Measurements from ENCODE around the gene CFB.
"Not testable (repeated sequence)": the region's sequence is repeated elsewhere in the genome, so short reads cannot be mapped to it uniquely, and the experiment has no call there.

The CFB gene

DNA sequence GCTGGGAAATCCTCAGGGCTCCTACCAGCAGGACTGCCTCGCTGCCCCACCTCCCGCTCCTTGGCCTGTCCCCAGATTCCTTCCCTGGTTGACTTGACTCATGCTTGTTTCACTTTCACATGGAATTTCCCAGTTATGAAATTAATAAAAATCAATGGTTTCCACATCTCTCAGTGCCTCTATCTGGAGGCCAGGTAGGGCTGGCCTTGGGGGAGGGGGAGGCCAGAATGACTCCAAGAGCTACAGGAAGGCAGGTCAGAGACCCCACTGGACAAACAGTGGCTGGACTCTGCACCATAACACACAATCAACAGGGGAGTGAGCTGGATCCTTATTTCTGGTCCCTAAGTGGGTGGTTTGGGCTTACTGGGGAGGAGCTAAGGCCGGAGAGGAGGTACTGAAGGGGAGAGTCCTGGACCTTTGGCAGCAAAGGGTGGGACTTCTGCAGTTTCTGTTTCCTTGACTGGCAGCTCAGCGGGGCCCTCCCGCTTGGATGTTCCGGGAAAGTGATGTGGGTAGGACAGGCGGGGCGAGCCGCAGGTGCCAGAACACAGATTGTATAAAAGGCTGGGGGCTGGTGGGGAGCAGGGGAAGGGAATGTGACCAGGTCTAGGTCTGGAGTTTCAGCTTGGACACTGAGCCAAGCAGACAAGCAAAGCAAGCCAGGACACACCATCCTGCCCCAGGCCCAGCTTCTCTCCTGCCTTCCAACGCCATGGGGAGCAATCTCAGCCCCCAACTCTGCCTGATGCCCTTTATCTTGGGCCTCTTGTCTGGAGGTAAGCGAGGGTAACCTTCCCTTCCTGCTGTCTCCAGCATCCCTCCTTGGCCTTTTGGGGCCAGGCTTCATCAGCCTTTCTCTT lies at the start of gene CFB:
Gene CFB (plus strand): TSS at position 589 of the 863 bp plus-strand sequence. CDS start 127 bp downstream, at position 716.
- DNase-seq, result no peak

DNA sequence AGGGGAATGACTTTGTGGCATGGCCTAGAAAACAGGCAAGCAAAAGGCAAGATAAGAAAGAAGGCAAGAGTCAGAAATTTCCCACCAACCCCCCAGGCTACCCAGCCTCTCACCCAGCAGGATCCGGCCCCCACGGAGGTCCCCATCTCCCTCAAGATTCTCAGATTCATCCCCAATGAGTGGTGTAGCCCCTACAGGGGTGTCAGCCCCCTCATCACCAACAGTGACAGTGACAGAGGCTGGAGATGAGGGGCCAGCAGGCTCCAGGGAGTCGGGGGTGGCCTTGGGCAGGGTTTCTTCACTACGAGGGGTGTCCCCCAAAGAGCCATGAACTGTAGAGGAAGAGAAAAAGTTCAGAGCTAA lies 49.4 kb upstream of the CFB start:
- no peak for DNase-seq

DNA sequence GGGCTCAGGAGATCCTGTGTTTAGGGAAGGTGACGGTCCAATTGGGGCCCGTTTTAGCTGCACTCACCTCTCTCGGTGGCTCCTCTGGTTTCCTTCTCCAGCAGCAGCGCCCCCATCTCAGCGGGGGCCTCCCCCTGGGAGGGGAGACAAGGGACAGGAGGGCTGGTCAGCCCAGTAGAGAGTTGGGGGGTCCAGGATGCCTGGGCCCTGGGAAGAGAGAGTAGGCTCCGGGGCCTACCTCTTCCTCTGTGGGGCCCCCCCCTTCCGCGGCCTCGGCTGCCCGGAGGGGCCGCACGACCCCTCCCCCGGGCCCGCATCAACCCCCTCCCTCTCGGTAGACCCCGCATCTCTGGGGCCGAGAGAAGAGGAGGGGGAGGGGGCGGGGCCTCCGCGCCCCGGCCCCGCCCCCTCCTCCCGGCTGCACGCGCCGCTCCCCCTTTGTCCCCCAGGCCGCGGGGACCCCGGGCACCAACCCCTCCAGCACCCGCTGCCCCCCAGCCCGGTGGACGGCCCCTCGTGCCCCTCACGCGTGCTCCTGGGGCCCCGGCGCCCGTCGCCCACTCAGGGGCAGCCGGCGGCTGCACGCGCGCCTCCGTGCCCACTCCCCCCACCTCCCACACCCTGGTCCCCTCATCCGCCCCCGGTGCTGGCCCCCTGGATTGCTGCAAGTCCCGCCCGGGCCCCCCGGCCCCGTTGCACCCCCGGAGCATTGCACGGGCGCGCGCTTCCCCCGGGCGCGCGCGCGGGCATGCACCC lies 48.9 kb upstream of the CFB start:
- DNase-seq, result no peak

DNA sequence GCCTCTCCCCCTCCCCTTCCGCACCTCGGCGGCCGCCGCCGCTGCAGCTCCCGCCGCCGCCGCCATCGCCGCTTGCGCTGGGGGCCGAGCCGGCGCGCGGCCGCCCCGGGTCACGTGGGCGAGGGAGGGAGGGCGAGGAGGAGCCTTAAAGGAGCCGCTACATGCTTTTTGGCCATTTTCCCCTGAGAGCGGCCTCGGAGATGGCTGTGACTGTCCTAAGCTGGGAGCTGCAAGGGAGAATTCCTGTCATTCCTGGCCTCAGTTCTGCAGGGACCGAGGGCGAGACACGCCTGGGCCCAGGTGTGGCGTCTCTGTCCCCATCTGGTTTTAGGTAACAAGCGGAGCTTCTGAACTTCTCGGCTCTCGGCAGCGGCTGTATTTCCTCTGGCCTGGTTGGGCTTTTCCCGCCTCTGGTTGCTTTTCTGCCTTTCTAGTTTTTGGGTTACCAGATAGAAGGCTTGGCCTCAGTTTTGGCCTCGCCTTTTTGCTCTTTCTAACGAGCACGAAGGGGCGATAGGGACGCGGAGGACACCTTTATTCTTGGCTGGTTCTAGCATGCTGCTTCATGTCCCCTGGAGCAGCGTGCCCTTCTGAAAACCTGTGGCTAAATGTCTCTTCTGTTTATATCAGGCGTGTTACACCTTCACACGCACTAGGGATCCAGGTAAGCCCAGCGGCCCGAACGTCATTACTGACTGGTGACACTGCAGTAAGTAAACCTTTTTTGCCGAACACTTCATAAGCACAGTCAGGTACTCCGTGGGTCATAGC lies 48.1 kb upstream of the CFB start, which contains the start of gene EHMT2:
Gene EHMT2 (minus strand): TSS at position 87 of the 771 bp plus-strand sequence. CDS start 21 bp downstream, at position 66.
- peak; percentile 29 to 83 for DNase-seq

DNA sequence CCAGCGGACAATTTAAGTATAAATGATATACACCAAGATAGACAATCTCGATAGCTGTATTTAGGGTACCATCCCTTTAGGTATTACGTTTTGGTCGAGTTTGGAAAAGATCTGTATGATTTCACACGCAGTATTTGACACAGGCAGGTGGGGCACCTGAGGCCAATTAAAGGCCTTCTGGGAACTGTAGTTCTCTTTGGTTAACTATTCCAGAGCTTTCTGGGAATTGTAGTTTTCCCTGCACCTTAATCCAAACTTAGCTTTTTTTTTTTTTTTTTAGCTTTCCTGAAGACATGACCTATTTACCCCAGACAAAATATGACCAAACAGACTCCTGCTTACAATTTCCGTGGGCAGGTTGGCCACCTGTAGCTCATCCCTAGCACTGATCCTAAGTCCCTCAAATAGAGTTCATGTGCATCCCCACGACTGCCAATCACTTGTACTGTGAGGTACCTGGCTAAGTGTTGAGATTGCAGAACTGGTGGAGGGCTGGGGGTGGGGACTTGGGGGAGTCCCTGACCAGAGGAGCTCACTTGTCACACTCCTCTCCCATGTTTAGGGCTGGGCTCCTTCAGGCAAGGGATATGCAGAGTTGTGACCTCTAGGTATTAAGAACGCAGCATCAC lies 47.4 kb upstream of the CFB start:
- peak; percentile 53 to 79 for DNase-seq

DNA sequence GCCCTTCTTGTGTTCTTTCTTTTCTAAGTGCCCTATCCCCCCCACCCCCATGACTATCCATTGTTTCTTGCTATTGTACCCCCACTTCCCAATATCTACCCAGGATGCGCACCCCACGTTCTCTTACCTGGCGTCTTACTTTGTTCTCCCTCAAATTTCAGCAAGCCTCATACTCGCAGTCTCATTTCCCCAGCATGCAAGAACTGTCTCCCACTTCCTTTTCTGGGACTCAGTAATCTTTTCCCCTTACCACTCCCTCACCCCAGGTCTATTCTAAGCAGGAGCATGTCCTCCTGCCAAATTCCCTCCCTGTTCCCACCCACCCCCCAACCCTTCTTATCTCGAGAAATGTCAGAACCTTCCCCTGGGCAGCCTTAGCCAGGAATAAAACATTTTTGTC lies 46.7 kb upstream of the CFB start:
- DNase-seq, result no peak

DNA sequence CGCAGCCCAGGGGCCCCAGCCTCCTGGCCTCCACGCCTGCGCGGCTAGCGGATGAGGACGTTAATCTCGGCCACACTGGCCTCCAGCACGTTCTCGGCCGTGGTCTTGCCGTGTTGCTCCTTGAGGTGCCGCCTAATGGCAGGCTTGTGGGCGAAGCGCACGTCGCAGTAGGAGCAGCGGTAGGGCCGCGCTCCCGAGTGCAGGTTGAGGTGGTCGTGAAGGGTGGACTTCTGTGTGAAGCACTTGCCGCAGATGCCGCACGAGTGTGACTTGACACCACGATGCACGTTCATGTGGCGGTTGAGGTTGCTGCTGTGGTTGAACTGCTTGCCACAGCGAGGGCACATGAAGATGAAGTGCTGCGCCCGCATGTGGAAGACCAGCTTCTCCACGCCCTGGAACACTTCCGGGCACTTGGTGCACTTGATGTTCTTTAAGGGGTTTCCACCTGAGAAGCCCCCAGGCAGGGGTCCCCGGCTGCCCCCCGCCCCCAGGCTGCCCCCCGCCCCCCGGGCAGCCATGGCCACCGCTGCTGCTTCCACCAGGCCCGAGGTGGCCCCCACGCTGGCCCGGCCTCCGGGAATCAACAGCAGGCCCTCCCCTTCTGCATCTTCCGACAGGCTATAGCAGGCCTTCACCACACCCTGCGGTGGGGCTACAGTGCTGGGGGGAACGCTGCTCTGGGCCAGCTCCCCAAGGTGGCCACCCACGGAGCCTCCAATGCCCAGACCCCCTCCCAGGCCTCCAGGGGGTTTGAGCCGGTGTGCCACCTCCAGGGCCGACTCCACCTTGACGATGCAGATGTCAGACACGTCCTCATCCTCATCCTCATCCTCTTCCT lies 45.8 kb upstream of the CFB start:
- no peak for DNase-seq

DNA sequence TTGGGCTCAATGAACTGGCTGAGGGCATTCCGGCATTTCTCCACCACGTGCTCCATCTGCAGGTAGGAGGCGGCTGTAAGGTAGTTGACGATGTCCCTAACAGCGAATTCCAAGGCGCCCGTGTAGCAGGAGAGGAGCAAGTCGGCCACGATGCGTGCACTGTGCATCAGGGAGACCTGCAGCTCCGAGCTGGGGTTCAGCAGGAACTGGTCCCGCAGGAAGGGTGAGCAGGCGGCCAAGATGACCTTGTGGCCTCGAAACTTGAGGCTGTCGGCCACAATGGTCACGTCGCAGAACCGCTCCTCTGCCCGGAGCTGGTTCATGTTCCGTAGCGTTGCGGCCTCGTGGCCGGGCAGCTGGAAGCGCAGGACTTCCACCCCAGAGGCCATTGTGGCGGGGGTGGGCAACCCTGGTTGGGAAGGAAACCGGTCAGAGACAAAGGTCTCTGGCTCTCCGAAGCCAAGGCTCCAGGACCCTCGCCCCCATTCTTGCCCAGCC lies 44.9 kb upstream of the CFB start:
- DNase-seq, result no peak

DNA sequence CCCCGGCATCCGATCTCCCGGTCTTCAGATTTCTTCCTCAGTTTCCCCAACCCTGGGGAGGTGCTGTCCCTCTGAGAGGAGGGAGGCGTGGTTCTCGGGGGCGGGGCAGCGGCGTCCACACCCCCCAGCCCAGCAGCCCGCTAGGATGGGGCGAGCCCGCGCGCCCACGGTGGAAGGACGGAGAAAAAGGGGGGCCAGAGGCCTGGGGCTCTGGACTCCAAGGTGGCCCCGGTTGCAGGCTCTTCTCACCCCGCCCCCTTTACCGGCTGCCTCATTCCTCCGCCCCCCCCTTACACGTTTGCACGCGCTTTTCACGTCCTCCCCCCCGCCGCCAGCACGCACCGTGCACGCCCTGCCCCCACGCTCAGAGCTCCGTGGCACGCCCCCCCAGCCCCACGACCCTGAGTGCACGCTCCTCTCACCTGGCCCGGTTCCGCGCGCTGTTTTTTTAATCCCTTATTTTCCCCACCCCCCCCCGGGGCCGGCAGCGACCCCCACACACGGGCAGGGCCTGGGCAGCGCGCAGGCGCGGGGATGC lies 44.4 kb upstream of the CFB start:
- DNase-seq, result peak; percentile 26 to 62

DNA sequence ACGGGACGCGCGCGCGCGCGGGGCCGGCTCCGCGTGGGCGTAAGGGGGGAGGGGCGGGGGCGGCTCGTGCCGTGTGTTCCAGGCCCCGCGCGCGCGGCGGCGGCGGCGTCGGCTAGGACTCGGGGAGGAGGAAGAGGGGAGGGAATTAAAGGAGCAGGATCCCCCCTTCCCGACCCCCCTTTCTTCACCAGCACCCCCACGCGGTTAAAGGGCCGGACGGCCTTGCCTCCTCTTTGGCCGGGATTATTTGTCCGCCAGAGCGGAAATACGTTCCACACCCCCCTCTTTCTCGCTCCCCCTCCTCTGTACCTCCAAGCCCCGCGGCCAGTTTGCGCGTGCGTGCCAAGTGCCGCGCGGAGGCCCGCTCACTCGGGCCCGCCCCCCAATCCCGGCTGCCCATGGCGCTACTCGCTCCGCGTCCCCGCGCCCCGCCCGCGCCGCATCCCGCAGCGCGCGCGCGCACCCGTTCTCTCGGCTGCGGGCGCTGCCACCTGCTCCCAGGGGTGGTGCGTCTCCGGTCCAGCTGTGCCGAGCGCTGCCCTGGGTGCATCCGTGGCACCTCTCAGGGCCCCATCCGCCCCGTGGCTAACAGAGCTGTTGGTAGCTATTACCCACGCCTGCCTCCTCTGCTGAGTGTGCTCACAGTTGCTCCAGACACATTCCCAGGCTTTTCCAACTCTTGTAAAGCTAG lies 43.8 kb upstream of the CFB start, which contains the start of gene ZBTB12:
Gene ZBTB12 (minus strand): TSS at position 134 of the 691 bp plus-strand sequence. CDS start 781 bp downstream, outside the sequence.
- peak; percentile 81 to 92 for DNase-seq

DNA sequence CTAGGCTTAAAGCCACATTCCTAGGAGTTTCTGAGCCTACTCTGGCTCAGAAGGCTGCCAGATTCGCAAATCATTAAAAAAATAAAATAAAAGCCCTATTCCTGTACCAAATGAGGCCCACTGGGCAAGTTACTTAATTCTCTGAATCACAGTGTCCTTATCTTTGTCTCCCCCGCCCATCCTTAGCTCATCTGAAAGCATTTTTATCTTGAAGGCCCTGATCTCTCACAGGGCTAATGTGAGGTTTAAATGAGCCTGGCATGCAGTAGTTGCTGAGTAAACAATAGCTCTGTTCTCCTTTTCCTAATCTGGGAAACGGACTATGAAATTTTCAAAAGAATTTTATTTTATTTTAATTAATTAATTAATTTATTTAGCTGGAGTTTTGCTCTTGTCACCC lies 41.9 kb upstream of the CFB start:
- no peak for DNase-seq

DNA sequence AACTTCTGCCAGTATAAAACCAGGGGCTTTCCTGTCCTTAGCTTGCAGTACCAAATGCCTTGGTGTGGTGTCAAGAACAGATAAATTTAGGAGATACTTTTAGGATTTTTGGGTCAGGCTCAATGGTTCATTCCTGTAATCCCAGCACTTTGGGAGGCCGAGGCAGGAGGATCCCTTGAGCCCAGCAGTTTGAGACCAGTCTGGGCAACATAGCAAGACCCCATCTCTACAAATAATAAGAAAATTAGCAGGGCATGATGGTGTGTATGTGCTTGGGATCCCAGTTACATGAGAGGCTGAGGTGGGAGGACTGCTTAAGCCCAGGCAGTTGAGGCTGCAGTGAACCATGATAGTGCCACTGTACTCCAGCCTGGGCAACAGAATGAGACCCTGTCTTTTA lies 40.9 kb upstream of the CFB start:
- no peak for DNase-seq

DNA sequence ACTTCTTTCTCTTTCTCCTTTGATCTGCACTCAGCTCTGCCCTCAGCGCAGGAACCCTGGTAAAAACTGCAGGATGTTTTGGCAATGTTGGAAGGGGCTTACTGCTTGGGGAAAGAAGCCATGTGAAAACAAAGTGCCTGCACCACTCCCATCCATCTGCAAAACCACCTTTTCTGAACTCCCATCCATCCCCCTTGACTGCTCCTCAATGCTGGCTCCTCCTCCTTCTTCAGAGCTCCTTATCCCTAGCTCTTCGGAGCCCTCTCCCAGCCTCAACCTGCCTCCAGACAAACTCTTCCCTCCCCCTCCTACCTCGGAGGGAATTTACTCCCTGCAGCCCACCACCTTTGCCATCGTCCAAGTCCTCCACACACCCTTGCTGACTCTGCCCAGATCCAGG lies 39.8 kb upstream of the CFB start:
- no peak for DNase-seq

DNA sequence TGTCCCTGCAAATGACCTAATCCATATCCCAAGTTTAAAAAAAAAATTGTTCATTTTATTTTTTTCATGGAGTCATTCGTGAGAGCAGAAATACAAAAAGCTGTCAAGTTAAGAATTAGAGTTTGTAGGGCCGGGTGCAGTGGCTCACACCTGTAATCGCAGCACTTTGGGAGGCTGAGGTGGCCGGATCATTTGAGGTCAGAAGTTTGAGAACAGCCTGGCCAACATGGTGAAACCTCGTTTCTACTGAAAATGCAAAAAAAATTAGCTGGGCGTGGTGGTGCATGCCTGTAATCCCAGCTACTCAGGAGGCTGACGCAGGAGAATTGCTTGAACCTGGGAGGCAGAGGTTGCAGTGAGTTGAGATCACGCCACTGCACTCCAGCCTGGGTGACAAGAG lies 39.2 kb upstream of the CFB start:
- DNase-seq, result not testable (repeated sequence)

DNA sequence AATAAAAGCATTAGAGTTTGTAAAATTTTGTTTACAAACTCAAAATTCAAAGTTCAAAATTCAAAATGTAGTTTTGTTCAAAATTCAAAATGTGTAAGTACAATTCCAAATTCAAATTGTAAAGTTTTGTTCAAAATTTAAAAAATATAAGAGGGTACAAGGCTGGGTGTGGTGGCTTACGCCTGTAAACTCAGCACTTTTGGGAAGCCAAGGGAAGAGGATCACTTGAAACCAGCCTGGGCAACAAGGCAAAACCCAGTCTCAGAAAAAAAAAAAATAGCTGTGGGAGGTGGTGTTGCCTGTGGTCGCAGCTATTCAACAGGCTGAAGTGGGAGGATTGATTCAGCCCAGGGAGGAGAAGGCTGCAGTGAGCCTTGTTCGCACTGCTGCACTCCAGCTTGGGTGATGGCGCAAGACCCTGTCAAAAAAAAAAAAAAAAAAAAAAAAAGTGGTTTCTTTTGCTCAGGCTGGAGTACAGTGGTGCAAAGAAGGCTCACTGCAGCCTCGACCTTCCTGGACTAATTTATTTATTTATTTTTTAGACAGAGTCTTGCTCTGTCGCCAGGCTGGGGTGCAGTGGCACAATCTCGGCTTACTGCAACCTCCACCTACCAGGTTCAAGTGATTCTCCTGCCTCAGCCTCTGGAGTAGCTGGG lies 38.6 kb upstream of the CFB start:
- DNase-seq, result no peak

DNA sequence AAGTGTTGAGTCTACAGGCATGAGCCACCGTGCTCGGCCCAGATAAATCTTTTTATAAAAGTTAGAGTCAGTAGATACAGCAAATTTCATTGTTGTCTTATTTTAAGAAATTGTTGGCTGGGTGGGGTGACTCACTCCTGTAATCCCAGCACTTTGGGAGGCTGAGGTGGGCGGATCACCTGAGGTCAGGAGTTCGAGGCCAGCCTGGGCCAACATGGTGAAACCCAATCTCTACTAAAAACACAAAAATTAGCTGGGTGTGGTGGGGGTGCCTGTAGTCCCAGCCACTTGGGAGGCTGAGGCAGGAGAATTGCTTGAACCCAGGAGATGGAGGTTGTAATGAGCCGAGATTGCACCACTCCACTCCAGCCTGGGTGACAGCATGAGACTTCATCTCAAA lies 37.6 kb upstream of the CFB start:
- DNase-seq, result not testable (repeated sequence)

DNA sequence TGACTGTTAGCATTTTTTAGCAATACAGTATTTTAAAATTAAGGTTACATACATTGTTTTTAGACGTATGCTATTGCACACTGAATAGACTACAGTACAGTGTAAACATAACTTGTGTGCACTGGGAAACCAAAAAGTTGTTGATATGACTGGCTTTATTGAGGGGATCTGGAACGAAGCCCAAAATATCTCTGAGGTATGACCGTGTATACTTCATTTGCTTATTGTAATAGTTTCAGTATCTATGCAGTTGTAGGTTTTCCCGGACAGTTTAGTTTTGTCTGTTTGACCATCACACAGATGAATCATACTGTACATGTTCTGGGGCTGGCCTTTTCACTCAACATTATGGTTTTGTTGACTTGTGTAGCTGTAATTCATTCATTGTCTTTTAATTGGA lies 37.1 kb upstream of the CFB start:
- no peak for DNase-seq

DNA sequence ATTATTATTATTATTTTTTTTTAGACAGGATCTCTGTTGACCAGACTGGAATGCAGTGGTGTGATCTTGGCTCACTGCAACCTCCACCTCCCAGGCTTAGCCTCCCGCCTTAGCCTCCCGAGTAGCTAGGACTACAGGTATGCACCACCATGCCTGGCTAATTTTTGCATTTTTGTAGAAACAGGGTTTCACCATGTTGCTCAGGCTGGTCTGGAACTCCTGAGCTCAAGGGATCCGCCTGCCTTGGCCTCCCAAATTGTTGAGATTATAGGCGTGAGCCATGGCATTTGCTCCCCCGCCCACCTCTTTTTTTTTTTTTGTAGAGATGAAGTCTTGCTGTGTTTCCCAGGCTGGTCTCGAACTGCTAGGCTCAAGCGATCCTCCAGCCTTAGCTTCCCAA lies 36.6 kb upstream of the CFB start:
- DNase-seq, result not testable (repeated sequence)

DNA sequence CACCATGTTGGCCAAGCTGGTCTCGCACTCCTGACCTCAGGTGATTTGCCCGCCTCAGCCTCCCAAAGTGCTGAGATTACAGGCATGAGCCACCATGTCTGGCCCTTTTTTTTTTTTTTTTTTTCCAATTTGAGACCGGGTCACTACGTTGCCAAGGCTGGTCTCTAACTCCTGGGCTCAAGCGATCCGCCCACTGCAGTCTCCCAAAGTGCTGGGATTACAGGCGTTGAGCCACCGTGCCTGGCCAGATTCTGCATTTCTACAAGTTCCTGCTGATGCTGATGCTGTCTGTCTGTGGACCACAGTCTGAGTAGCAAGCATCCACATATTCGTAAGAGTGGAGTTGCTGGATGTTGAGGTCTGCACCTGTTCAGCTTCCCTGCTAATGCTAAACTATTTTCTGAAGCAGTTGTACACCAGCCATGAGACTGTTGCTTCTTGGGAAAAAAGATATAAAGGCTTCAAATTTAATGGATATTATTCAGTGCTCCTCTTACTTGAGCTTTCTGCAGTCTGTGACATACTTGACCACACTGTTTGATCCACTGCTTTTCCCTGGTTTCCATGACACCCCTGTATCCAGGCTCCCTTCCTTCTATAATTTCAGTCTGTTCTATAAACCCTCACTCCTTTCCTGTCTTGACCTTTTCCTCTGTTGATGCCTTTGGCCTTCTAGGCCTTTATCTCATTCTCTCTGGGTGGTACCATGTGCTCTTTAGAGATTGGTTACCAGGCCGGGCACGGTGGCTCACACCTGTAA lies 33.9 kb upstream of the CFB start:
- DNase-seq, result no peak
